PFSK-1 (cell line): ENCODE data around the gene SPCS1.

Experiments used
- FOXP2 ChIP-seq: optimal IDR thresholded peaks from 2 replicates; pipeline ENCODE3; 2011; ENCODE audit warnings: borderline replicate concordance, control low read depth, inconsistent platforms; ENCODE audit not compliant: insufficient read depth; ENCODE audit errors: extremely low read length, extremely low read depth
- POLR2AphosphoS5 ChIP-seq: IDR thresholded peaks from 2 replicates; pipeline ENCODE4 v1.6.1; 2012; ENCODE audit warnings: low read depth, mild to moderate bottlenecking, control low read depth, low read length, moderate library complexity
- REST ChIP-seq, 2 experiments: IDR thresholded peaks; 2 replicates each; pipeline versions ENCODE4 v1.6.1 to v1.8.0; 2011 to 2012; ENCODE audit warnings: low read depth in 2 of 2, low read length in 2 of 2, control low read depth in 1 of 2, inconsistent platforms in 1 of 2, mild to moderate bottlenecking in 1 of 2, moderate library complexity in 1 of 2; ENCODE audit not compliant: insufficient read depth in 1 of 2
- TAF1 ChIP-seq: IDR thresholded peaks from 2 replicates; pipeline ENCODE4 v1.6.1; 2012; ENCODE audit warnings: low read length, control low read depth, borderline replicate concordance; ENCODE audit not compliant: insufficient read depth

DNA sequence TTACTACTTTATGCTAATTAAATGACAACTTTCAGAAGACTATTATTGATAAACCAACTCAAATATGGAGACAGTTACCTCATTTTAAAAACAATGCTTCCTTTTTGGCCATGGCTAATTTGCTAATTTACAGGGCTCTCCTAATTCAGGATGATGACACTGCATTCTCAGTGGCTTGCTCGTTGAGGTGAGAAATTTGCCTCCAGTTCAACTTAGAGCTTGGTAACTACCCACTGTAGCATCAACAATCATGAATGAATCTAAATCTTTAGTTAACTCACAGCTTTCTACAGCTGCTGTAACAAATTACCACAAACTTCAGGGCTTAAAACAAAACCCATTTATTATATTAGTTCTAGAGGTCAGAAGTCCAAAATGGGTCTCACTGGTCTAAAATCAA lies 34.2 kb upstream of the SPCS1 start:
- TF ChIP-seq TAF1 (no peak), POLR2AphosphoS5 (no peak), FOXP2 (no peak), REST (IDR thresholded peaks at IDR 0.05; ENCODE audit: insufficient read depth in 1 of 2, low read depth in 2 of 2, low read length in 2 of 2) (no peak)
